HG02571 (cell line): Measurements from ENCODE around the gene CD209.

Experiments used
- ATAC-seq: cut with Tn5 transposase; IDR thresholded peaks from one replicate; pipeline ENCODE4 v1.9.1; 2021; ENCODE audit warnings: mild to moderate bottlenecking, moderate library complexity; ENCODE audit not compliant: unreplicated experiment

CD209 gene

GRCh38 chr19:7739211-7739755 is 8.1 kb downstream of the CD209 start:
- no peak for ATAC-seq

- ATAC-seq, result no peak
These were observed 9.3 kb downstream of the CD209 start for GRCh38 chr19:7738023-7738422.

GRCh38 chr19:7737215-7737614 is 10.1 kb downstream of the CD209 start:
- ATAC-seq, result no peak

- ATAC-seq, result no peak
These were observed 11.2 kb downstream of the CD209 start for GRCh38 chr19:7736148-7736547.

- ATAC-seq, result no peak
These were observed 12.8 kb downstream of the CD209 start for GRCh38 chr19:7734220-7735203.

- ATAC-seq, result no peak
These were observed 14.0 kb downstream of the CD209 start for GRCh38 chr19:7733376-7733775.

- ATAC-seq, result no peak
These were observed 15.3 kb downstream of the CD209 start, which contains the start of gene CLEC4G for GRCh38 chr19:7732045-7732444. Gene CLEC4G, minus strand, starts transcription at chr19:7732110. Its CDS starts 8 bp downstream, at chr19:7732102.

GRCh38 chr19:7731615-7732014 is 15.7 kb downstream of the CD209 start:
- ATAC-seq, result no peak

- no peak for ATAC-seq
These were observed 16.1 kb downstream of the CD209 start for GRCh38 chr19:7731218-7731595.

GRCh38 chr19:7730286-7731217 is 16.8 kb downstream of the CD209 start:
- no peak for ATAC-seq

- no peak for ATAC-seq
These were observed 17.5 kb downstream of the CD209 start for GRCh38 chr19:7729831-7730285.

- ATAC-seq, result no peak
These were observed 18.1 kb downstream of the CD209 start for GRCh38 chr19:7729211-7729610.

GRCh38 chr19:7725791-7726190 is 21.5 kb downstream of the CD209 start:
- ATAC-seq, result no peak

- no peak for ATAC-seq
These were observed 25.1 kb downstream of the CD209 start for GRCh38 chr19:7722231-7722651.

GRCh38 chr19:7720351-7720750 is 27.0 kb downstream of the CD209 start:
- ATAC-seq, result no peak

GRCh38 chr19:7718668-7719067 is 28.7 kb downstream of the CD209 start:
- no peak for ATAC-seq

- no peak for ATAC-seq
These were observed 30.6 kb downstream of the CD209 start for GRCh38 chr19:7716762-7717161.

GRCh38 chr19:7715671-7716070 is 31.7 kb downstream of the CD209 start:
- no peak for ATAC-seq

- ATAC-seq, result no peak
These were observed 36.7 kb downstream of the CD209 start for GRCh38 chr19:7710616-7711015.

- no peak for ATAC-seq
These were observed 37.3 kb downstream of the CD209 start for GRCh38 chr19:7709932-7710460.

- ATAC-seq, result no peak
These were observed 40.3 kb downstream of the CD209 start for GRCh38 chr19:7706955-7707456.
